ENCODE measurements around the gene SIRPB2.
"Not testable (repeated sequence)": the region's sequence is repeated elsewhere in the genome, so short reads cannot be mapped to it uniquely, and the experiment has no call there.

SIRPB2 gene

DNA sequence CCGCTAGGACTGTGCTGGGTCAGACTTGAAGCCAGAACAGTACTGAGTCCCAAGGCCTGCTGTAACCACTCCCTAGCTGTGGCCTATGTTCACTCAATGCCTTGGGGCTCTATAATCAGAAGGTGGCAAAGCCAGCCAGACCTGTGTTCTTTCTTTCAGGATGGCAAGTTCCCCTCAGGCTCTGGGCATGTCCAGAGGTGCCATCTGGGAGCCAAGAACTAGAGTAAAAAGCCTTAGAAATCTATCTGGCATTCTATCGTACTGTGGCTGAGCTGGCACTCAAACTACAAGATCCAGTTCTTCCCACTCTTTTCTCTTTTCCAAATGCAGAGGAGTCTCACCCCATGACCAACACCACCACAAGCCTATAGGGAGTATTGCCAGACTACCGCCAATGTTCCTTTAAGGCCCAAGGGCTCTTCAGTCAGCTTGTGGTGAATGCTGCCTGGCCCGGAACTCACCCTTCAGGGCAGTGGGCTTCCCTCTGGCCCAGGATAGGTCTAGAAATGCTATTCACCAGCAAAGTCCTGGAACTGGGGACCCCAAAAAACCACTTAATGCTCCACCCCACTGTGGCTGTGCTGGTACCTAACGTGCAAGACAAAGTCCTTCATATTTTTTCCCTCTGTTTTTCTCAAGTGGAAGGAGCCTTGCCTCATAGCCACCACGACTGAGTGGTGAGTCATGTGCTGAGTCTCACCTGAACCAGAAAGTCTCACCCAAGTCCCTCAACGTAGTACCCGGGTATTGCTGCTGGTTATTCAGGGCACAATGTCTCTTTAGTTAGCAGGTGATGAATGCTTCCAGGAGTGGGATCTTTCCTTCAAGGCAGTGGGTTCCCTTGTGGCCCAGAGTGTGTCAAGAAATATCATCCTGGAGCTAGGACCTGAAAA lies 8.6 kb upstream of the SIRPB2 start:
- DNase-seq, result no peak

DNA sequence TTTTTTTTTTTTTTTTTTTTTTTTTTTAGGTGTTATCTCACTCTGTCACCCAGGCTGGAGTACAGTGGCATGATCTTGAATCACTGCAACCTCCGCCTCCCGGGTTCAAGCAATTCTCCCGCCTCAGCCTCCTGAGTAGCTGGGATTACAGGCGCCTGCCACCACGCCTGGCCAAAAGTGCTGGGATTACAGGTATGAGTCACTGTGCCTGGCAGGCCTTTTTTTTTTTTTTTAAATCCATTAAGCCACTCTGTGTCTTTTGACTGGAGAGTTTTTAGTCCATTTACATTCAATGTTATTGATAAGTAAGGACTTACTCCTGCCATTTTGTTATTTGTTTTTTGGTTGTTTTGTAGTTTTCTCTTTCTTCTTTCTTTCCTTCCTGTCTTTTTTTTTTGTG lies 6.2 kb upstream of the SIRPB2 start:
- not testable (repeated sequence) for DNase-seq

DNA sequence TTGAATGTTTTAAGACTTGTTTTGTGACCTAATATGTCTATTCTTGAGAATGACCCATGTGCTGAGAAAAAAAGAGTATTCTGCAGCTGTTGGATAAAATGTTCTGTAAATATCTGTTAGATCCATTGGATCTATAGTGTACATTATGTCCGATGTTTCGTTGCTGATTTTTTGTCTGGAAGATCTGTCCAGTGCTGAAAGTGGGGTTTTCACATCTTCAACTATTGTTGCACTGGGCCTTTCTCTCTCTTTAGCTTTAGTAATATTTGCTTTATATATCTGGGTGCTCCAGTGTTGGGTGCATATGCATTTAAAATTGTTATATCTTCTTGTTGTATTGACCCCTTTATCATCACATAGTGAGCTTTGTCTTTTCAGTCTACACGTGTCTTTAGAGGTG lies 5.7 kb upstream of the SIRPB2 start:
- DNase-seq, result no peak

DNA sequence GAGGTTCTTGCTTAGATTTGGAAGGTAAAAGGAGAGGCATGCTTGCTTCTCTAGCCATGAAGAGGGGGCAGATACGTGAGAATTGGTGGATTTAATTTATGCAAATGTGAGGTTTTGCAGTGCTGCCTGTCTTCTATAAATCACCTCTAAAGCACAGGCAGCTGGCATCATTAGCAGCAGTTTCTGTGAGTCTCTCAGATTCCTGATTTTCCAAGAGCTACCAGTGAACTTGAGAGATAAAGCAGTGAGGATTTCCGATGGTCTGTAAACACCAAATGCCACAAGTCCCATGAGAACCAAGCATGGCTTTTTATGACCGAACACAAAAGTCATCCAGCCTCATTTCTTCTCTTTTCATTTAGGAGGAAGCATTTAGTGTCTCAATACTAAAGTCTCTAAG lies 3.2 kb upstream of the SIRPB2 start:
- no peak for DNase-seq

DNA sequence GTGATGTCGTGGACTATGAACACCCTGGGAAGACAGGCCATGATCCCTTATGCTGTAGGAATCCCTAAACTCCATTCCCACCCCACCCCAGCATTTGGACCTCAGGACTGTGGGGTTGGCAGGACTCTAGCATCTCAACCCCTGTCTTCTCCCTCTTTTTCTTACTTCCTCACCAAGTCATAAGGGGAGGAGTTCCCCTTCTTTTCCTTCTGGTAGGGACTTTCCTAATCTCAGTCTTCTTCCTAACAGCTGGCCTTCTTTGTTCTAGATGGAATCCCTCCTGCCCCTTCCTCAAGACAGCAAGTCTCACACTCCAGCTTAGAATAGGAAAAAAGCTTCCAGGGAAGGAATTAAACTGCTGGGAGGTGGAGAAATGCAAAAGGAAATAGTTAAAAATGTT lies 2.3 kb upstream of the SIRPB2 start:
- DNase-seq, result no peak

DNA sequence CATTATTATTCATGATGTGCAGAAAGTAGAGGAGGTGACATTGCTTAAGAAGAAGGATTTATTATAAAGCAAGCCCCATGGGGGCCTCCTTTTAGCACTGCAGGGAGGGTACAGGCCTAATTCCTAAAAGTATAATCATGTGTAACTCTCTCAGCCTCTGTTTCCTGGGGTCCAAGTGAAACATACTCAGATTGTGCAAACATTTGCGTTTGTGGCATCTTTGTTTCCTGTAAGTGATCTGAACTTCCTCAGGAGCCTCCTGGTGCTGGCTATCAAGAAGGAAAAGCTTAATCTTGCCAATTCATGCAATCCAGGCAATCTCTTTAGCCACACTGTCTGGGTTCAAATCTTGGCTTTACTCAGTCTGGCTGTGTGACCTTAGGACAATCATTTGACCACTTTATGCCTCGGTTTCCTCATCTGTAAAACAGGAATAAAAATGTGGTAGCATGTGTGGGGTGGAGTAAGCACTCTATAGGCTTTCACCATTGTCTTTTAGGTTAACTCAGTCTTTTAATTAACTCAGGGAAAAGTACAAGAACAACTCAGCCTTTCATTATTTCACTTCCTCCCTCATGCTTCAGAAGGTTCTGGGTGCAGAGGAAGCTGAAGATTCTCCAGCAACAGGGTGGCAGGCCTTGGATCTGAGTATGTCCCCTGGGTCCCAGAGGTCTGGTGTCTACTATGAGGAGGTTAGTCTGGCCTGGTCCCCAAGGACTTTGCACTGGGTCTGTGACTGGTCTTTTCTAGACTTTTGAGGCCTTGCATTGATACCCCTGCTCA lies 831 bp upstream of the SIRPB2 start:
- no peak for DNase-seq

DNA sequence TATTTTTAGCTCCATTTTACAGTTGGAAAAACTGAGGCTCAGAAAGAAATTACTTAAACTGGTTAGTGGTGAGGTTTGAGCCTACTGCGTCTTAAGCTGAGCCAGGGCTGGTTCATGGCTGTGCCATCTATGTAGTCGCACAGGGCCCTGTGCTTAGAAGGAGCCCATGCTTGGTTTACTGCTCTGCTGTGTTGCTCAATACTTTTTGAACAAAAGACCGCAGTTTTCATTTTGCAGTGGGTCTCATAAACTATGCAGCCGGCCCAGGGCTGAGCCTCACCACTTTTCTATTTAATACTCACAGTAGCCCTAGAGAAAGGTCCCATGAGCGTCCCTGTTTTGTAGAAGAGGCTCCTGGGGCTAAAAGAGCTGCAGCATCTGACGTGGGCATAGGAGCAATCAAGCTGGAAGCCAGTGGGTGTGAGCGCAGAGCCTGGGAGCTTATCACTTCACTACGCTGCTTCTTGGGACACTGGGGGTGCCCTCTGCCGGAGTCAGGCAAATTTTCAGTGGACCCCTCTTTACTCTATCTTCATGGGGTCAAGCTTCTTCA lies 501 bp downstream of the SIRPB2 start:
- no peak for DNase-seq

DNA sequence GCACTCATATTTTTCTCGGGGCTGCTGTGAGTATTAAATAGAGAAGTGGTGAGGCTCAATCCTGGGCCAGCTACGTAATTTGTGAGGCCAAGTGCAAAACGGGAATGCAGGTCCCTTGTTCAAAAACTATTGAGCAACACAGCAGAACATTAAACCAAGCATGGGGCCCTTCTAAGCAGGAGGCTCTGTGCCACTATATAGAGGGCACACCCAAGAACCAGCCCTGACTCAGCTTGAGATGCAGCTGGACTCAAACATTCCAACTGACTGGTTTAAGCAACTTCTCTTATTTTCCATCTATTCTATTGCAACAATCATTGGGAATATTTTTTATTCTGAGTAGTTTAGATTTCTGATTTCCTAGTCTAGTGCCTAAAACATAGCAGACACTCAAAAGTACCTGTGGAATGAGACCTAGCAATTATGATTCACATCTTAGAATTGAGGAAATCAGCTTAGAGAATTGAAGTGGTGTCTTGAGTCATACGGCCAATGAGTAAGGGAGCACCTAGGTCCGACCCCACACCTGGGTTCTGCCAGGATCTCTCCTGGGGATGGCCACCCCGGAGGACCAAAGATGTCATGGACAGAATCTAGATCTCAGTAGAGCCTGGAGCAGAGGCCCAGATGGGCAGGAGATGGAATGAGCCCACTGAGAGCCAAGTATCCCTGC lies 1.3 kb downstream of the SIRPB2 start:
- no peak for DNase-seq

DNA sequence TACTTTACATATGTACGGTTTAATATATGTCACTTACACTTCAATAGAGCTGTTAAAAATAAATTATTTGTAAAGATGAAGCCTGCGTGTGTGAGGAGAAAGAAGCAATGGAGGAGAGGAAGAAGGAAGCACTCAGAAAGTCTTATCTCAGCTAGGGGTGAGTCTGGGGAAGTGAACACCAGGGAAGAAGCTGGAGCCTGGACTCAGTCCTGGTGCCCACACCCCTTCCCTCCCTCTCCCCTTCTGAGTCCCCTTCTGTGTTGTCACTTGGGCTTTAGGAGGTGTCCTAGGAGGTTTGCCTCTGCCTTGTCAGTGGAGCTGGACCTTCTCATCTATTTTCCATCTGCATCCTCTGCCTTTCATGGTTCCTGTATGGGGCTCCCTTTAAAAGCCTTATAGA lies 1.9 kb downstream of the SIRPB2 start:
- no peak for DNase-seq

DNA sequence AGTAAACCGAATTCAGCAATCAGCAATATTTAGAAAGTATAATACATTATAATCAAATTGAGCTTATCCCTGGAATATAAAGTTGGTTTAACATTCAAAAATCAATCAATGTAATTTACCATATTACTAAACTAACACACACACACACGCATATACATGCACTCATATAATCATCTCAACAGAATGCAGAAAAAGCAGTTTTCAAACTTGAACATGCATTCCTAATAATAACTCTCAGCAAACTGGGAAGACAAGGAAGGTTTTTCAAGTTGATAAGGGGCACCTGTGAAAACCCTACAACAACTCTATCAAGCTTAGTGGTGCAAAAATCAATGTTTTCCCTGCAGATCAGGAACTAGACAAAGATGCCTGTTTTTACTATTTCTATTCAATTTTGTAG lies 4.7 kb downstream of the SIRPB2 start:
- DNase-seq, result no peak

DNA sequence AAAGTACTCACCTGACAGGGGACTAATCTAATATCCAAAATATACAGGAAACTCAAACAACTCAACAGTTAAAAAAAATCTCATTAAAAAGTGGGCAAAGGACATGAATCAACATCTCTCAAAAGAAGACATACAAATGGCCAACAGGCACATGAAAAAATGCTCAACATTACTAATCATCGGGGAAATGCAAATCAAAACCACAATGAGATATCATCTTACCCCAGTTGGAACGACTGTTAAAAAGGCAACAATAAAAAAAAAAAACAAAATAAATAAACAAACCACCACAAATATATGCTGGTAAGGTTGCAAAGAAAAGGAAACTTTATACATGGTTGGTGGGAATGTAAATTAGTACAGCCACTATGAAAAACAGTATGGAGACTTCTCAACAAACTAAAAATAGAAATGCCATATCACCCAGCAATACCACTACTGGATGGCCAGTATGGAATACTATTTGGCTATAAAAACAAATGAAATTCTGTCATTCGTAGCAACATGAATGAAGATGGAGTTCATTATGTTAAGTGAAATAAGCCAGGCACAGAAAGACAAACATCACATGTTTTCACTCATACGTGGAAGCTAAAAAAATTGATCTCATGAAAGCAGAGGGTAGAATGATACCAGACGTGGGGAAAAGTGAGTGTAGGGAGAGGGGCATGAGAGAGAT lies 6.6 kb downstream of the SIRPB2 start:
- DNase-seq, result no peak

DNA sequence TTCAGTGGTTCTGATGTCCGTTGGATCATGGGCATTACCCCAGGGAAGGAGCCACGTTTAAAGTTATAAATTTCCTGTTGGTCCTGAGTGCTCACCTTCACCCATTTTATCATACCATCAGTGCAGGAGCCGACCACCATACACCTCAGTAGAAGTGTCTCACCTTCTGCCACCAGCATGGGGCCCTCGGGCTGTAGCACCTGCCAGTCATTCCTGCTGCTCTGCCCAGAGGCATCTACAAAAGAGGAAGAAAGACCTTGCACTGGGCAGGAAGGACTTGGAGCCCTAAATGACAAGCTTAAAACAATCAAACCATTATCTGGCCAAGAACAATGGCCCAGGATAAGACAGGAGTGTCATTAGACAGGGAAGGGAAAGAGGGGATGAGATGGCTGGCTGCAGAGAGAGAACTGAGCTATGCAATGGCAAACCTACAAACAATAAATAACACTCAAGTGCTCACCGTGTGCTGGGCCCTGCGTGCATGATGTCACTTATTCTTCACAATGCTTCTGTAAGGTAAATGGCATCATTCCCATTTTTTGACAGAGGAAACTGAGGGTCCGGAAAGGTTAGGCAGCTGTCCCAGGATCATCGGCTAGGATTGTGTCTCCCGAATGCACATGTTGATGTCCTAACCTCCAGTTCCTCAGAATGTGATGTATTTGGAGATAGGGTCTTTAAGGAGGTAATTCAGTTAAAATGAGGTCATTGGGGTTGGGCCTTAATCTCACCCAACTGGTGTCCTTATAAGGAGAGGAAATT lies 11.2 kb downstream of the SIRPB2 start:
- no peak for DNase-seq

DNA sequence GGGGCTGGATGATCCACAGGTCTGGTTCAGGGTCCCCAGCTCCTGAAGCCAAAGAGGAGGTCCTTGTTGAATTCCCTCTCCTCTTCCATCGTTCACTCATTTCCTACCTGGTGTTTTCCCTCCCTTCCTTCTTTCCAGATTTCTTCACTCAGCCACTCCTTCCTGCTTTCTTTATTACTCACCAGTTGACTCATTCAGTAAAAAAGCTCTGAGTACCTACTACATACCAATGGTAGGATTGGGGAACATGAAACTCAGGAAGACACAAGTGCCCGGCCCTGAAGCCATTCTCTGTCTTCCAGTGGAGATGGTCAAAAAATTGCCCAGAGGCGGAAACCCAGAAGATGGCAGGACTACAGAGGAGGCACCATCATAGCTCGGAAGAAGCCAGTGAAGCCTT lies 12.7 kb downstream of the SIRPB2 start:
- DNase-seq, result no peak

DNA sequence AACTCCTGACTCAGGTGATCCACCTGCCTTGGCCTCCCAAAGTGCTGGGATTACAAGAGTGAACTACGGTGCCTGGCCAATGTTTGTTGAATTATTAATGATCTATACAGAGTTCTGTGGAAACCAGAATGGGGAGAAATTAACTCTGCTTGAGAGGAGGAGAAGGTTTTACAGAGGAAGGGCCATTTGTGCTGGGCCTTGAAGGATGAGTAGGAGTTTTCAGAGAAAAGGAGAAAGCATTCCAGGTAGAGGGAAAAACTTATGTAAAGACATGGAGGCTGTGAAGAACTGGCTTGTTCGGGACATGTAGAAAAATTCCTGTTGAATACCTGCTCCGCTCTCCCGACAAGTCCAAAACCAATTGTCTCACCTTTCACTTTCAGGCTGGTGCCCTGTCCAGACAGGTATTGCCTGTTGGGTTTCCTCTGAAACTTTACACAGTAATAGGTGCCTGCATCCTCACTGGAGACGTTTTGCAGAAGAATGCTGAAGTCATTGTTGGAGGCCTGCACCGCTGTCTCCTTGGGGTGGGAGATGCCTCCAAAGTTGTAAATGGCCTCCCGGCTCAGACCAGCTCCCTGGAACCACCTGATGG lies 13.2 kb downstream of the SIRPB2 start:
- DNase-seq, result no peak

DNA sequence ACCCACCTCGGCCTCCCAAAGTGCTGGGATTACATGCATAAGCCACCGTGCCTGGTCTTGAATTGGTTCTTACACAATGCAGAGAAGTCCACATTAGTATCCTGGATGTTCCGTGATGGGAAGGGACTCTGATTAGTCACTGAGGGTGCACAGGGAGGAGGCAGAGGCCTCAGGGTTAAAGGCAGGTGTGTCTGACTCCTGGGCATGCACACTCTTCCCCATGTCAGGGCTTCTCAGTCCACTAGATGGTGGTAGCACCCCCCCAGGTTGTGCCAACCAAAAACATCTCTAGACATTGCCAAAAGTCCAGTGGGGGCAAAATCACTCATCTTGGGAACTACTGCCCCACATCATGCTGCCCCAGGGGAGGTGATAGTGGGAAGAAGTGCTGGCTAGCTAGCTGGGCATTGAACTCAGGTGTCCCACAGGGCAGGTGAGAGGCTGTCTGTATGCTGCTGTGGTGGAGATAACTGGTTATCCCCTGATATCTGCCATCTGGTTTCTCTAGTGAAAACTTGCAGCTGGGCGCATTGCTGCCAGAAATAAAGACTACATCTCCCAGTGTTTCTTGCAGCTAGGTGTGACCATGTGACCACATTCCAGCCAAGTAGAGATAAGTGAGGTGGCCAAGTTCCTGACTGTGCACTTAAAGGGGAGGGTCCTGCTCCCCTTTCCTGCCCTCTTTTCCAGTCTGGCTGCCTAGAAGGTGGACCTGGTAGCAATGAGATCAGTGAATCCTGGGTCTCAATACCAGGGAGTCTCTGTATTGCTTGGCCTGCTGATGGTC lies 16.2 kb downstream of the SIRPB2 start:
- DNase-seq, result no peak

DNA sequence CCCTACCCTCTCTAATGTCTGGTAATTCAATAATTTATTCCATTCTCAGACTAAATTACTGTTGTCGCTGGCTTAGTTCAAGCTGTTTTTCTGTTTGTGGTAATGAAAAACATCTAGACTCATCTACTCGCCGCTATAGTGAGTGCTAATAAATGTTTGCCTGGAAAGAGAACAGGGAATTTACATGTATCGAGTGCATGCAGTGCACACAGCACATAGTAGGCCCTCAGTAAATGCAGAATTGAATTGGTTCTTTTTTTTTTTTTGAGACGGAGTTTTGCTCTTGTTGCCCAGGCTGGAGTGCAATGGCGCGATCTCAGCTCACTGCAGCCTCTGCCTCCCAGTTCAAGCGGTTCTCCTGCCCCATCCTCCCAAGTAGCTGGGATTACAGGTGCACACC lies 16.9 kb downstream of the SIRPB2 start:
- no peak for DNase-seq

DNA sequence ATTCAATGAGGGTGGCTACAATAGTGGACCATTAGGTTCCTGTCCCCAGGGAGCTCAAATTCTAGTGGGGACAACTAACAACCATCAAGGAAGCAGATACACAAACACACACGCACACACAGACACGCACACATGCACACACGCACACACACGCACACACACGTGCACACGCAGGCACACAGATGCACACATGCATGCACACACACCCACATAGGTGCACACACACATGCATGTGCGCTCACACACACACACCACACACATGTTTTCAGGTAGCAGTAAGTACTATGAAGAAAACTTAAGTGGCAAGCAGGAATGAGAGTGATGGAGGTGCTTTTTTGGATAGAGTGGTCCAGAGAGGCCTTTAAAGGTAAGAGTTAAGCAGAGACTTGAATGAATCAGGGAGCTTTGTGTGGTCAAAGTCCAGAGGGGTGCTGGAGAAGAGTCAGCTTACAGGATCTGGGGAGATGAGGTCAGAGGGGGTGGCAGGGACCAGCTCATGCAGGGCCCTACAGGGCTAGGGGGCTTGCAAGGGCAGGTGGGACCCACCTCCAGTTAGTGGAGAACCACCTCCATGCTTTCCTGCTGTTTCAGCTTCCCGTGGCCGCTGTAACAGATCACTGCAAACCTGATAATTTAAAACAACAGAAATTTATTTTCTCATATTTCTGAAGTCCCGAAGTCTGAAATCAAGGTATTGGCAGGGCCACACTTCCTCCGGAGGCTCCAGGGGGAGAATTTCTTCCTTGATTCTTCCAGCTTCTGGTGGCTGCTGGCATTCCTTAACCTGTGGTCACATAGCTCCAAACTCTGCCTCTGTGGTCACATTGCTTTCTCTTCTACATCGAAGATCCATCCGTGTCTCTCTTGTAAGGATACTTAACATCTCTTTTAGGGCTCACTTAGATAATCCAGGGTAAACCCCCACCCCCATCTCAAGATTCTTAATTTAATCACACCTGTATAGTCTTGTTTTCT lies 17.7 kb downstream of the SIRPB2 start:
- DNase-seq, result no peak

DNA sequence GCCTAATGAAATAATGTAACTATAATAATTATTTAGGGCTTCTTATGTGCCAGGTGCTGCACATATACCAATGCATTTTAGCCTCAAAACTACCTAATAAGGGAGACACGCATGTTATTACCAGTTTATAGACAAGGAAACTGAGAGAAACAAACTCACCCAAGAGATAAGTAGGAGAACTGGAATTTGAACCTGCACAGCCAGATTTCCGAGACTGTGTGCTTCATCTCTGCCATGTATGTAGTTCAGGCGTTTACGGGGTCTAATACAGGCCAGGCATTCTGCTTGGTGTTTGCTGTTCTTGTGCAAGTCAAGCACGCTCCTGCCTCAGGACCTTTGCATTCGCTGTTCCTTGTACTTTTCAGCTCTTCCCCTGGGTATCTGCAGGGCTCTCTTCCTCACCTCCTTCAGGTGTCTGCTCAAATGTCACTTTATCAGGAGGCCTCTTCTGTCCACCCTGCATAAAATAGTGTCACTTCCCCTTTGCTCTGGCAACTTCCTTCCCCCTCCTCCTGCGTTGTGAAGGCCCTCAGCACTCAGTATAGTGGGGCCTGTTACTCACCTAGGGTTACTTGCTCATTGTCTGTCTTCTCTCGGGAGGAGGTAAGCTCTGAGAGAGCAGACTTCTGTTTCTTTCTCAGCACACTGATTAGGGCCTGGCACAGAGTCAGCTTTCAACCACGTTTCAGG lies 18.5 kb downstream of the SIRPB2 start:
- no peak for DNase-seq

DNA sequence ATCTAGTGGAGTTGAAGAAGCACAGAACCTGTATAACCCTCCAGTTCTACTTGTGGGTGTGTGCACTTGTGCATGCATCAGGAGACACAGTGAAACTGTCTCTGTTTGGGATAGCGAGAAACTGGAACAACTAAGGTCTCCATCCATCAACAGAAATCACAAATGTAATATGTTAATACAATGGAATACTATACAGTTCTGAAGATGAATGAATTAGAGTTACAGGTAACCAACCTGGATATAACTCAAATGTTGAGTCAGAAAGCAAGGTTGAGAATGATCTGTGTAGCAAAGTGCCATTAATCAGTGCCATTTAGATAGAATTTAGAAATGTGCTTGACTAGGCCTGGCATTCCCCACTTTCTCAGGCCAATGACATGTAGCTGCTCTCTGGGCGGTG lies 20.0 kb downstream of the SIRPB2 start:
- DNase-seq, result no peak
